ENCODE measurements around the gene SYDE1.

SYDE1 gene

DNA sequence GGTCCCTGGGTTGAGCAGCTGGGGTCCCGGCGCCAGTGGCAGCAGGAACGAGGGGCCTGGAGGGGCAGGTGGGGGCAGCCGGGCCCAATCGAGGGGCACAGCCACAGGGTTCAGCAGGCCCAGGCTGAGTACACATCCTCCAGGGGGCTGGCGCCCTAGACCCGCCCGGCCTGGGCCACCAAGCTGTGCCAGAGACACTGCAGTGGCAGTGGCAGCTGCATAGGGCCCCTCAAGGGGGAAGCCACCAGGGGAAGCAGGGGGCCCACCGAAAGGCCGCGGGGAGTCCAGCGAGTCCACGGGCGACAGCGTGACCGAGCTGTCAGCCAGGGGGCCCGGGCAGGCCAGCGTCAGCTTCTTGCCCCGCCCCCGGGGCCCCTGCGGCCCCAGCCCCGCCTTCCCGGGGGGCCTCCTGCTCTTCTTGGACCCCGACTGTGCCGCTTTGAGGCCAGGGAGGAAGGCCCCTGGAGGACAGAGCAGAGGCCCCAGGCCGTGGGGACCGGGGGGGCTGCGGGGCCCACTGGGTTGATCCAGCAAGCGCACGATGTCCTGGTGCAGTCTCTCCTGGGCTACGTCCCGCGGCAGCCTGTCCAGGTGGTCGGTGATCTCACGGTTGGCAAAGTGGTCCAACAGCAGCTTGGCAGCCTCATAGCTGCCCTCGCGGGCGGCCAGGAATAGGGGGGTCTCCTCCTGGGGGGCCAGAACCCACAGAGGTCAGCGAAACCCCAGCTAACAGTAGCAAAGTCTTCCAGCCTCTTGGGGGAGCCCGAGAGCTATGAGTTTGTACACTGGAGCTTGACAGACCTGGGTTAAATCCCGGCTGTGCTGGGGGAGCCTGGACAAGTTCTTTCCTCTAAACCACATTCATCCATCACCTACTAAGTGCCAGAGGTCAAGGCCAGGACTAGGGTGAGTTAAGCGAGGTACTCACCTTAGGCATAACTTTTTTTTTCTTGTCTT is 54.1 kb downstream of the SYDE1 start:
- H2AFZ ChIP-seq (ENCODE audit: low read length): peak overlapping the region; percentile 83; the same call in 1 of the 2 replicates
- no peaks in the 10 kb centered on the region for H3K27me3 ChIP-seq (ENCODE audit: insufficient read depth, low read length)
- no peaks in the 10 kb centered on the region for H3K79me2 ChIP-seq (ENCODE audit: insufficient read depth, low read length)
- H3K4me2 ChIP-seq (ENCODE audit: low read length): peak overlapping the region; percentile 80
- H3K27ac ChIP-seq (ENCODE audit: low read depth, low read length, poor library complexity, severe bottlenecking): no peak overlapping the region
- peaks cover 5% of the 10 kb centered on the region; the same call in 1 of the 2 replicates for H3K36me3 ChIP-seq (ENCODE audit: insufficient read depth, low read length)
- peak overlapping the region; percentile 50 for H3K9ac ChIP-seq (ENCODE audit: low read length)
- no peaks in the 10 kb centered on the region for H3K9me2 ChIP-seq (ENCODE audit: low read depth, low read length)
- H3K9me3 ChIP-seq (ENCODE audit: low read length): peaks cover 12% of the 10 kb centered on the region
- TF ChIP-seq, protein P1, sequence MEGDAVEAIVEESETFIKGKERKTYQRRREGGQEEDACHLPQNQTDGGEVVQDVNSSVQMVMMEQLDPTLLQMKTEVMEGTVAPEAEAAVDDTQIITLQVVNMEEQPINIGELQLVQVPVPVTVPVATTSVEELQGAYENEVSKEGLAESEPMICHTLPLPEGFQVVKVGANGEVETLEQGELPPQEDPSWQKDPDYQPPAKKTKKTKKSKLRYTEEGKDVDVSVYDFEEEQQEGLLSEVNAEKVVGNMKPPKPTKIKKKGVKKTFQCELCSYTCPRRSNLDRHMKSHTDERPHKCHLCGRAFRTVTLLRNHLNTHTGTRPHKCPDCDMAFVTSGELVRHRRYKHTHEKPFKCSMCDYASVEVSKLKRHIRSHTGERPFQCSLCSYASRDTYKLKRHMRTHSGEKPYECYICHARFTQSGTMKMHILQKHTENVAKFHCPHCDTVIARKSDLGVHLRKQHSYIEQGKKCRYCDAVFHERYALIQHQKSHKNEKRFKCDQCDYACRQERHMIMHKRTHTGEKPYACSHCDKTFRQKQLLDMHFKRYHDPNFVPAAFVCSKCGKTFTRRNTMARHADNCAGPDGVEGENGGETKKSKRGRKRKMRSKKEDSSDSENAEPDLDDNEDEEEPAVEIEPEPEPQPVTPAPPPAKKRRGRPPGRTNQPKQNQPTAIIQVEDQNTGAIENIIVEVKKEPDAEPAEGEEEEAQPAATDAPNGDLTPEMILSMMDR (IDR thresholded peaks at IDR 0.05; ENCODE audit: low read length): peak; percentile 84
- TF ChIP-seq EZH2 (IDR thresholded peaks at IDR 0.05; ENCODE audit: borderline replicate concordance, low read length): no peak
- H4K20me1 ChIP-seq (ENCODE audit: insufficient read depth, low read length): no peaks in the 10 kb centered on the region
- H3F3A ChIP-seq (ENCODE audit: insufficient read depth, low read length): no peaks in the 10 kb centered on the region
- H3K4me1 ChIP-seq (ENCODE audit: insufficient read depth, low read length, severe bottlenecking): peaks cover 24% of the 10 kb centered on the region
- peak overlapping the region; percentile 58 for H3K4me3 ChIP-seq (ENCODE audit: low read depth, low read length, poor library complexity, severe bottlenecking)
